Pancreas (tissue), 10 donors: ENCODE data around the gene MKNK2. TPM values are rescaled to one million over a fixed set of nuclear protein-coding genes. Genes with fewer than 3 reads are reported as not detected.
"Not testable (repeated sequence)": the region's sequence is repeated elsewhere in the genome, so short reads cannot be mapped to it uniquely, and the experiment has no call there.

Experiments used
- ATAC-seq, 4 donors: fragments of 200-7000 bp; cut with Tn5 transposase; one replicate each; pipeline versions ENCODE4 v1.8.0 to v1.9.1; 2020; ENCODE audit warnings: mild to moderate bottlenecking in 4 of 4, moderate library complexity in 4 of 4
- DNase-seq, 6 donors: peaks; one replicate each; pipeline ENCODE4 v3.0.0-alpha.2; 2020
- FAIRE-seq: peaks from 2 replicates; lab custom pipeline; 2012; peaks lifted over from hg19 to GRCh38; lab: Jason Lieb, UNC
- H3K27ac ChIP-seq, 4 donors: fragments of 200-600 bp; sonication (generic); 1 replicate in 3 of 4; 2 replicates in 1 of 4; pipeline versions ENCODE4 v1.5.0 to v1.8.0; 2020
- H3K27me3 ChIP-seq, 4 donors: fragments of 200-600 bp; one replicate each; pipeline ENCODE4 v1.8.0; 2021
- H3K36me3 ChIP-seq, 3 donors: fragments of 200-600 bp; sonication (generic) in 1 of 3; one replicate each; pipeline versions ENCODE4 v1.5.0 to v1.8.0; 2020 to 2021
- H3K4me1 ChIP-seq, 3 donors: fragments of 200-600 bp; one replicate each; pipeline ENCODE4 v1.8.0; 2021
- H3K4me3 ChIP-seq, 4 donors: fragments of 200-600 bp; sonication (generic) in 2 of 4; one replicate each; pipeline versions ENCODE4 v1.5.0 to v1.8.0; 2020 to 2021
- H3K9me3 ChIP-seq, 4 donors: fragments of 200-600 bp; one replicate each; pipeline ENCODE4 v1.8.0; 2021
- WGBS, 2 donors: extraction: QIAGEN DNeasy Blood & Tissue Kit; methylation state at CpG; one replicate each; pipeline ENCODE4 v1.1.7; 2013; 5-methylcytosine and 5-hydroxymethylcytosine counted together
- intact Hi-C, 3 donors: fragments of 100-400 bp; cut with DNase I; formaldehyde crosslinking; loops; one replicate each; pipeline versions ENCODE4 v1.11.1 to v1.14.2; 2022
- polyA plus RNA-seq, 2 donors: library from polyadenylated mRNA; stranded (reverse); fragments of 200-250 nt; gene quantifications; one replicate each; pipeline ENCODE4 v1.2.3, GENCODE V29; 2013
- total RNA-seq, 6 donors: library from RNA; stranded (reverse); fragmentation: NEBNext Ultra II Directional in 4 of 6; extraction: Animal tissue kit (Norgen Biotek cat#: 25700) in 4 of 6; gene quantifications; one replicate each; pipeline versions ENCODE4 v1.2.1 to v1.2.4, GENCODE V29; 2021 to 2023
- TF ChIP-seq, protein P1 (sequence below), 4 donors: fragments of 200-600 bp; sonication (generic) in 3 of 4; IDR thresholded peaks; one replicate each; pipeline versions ENCODE4 v1.5.0 to v1.8.0; 2021; ENCODE audit warnings: antibody characterized with exemption in 4 of 4
- donor health status: healthy with polysubstance abuse.
- donor health status: DM: no; HTN: no; CAD: no; lungs with moderate emphysema.
- donor health status: DM: no; HTN: no; CAD: no.
- donor health status: control.
- donor health status: control.
- donor health status: Bipolar disorder and iron deficiency.
- donor health status: DM: yes; HTN: yes; CAD: no.
- donor health status: DM: no; HTN: no; CAD: no.
- donor health status: DM: no; HTN: no; CAD: no.
- donor health status: DM: yes; HTN: yes; CAD: no.

MKNK2 gene
- total and polyA plus RNA-seq, 8 donors: 102 to 446 (median 239) TPM

GRCh38 chr19:2037651-2038255 lies 13.3 kb downstream of the MKNK2 start:
- intact Hi-C loops: no loop called here
- whole genome bisulfite sequencing, 2 donors: 82 to 86% methylated on average over 24 of the region's 24 CpGs
- ATAC-seq: no peak
- peak in 2 of 6 donors; percentile 26 to 54 for DNase-seq
- Histone ChIP-seq H3K36me3 (peaks cover 3 to 30% (median 26%) of the 10 kb centered on the region in 3 donors), H3K4me1 (peaks cover 13 to 22% (median 13%) of the 10 kb centered on the region in 3 donors), H3K27me3 (no peaks in the 10 kb centered on the region), H3K27ac (no peak overlapping the region), H3K9me3 (no peaks in the 10 kb centered on the region), H3K4me3 (no peak overlapping the region)
- FAIRE-seq: no peak
- TF ChIP-seq, protein P1, sequence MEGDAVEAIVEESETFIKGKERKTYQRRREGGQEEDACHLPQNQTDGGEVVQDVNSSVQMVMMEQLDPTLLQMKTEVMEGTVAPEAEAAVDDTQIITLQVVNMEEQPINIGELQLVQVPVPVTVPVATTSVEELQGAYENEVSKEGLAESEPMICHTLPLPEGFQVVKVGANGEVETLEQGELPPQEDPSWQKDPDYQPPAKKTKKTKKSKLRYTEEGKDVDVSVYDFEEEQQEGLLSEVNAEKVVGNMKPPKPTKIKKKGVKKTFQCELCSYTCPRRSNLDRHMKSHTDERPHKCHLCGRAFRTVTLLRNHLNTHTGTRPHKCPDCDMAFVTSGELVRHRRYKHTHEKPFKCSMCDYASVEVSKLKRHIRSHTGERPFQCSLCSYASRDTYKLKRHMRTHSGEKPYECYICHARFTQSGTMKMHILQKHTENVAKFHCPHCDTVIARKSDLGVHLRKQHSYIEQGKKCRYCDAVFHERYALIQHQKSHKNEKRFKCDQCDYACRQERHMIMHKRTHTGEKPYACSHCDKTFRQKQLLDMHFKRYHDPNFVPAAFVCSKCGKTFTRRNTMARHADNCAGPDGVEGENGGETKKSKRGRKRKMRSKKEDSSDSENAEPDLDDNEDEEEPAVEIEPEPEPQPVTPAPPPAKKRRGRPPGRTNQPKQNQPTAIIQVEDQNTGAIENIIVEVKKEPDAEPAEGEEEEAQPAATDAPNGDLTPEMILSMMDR (IDR thresholded peaks at IDR 0.05): no peak

DNA sequence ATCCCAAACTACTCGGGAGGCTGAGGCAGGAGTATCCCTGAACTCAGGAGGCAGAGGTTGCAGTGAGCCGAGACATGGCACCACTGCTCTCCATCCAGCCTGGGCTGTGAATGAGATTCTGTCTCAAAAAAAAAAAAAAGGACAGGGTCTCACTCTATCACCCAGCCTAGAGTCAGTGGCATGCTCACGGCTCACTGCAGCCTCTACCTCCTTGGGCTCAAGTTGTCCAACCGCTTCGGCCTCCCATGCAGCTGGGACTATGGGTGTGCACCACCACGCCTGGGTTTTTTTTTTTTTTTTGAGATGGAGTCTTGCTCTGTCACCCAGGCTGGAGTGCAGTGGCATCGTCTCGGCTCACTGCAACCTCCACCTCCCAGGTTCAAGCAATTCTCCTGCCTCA lies 14.6 kb downstream of the MKNK2 start:
- FAIRE-seq (no peak), DNase-seq (peak in 1 of 6 donors; percentile 33), ATAC-seq (no peak)
- intact Hi-C loops: no loop called here
- H3K36me3 ChIP-seq: peaks cover 3 to 29% (median 26%) of the 10 kb centered on the region in 3 donors
- TF ChIP-seq, protein P1 (IDR thresholded peaks at IDR 0.05): no peak
- peaks cover 11 to 22% (median 12%) of the 10 kb centered on the region in 3 donors for H3K4me1 ChIP-seq
- H3K27ac ChIP-seq: no peak overlapping the region
- no peak overlapping the region for H3K4me3 ChIP-seq
- no peaks in the 10 kb centered on the region for H3K9me3 ChIP-seq
- WGBS, 2 donors: 90 to 91% methylated on average over 8 of the region's 8 CpGs
- no peaks in the 10 kb centered on the region for H3K27me3 ChIP-seq

- peaks cover 8 to 15% (median 8%) of the 10 kb centered on the region in 3 donors for H3K4me1 ChIP-seq
- peaks cover 3 to 21% (median 20%) of the 10 kb centered on the region in 3 donors for H3K36me3 ChIP-seq
- intact Hi-C loops: no loop called here
- 70 to 85% methylated on average over 14 of the region's 14 CpGs for WGBS, 2 donors
- H3K9me3 ChIP-seq: no peaks in the 10 kb centered on the region
- peak in 4 of 6 donors; percentile 26 to 79 (median 48) for DNase-seq
- H3K27ac ChIP-seq: peak overlapping the region in 1 of 4 donors; percentile 25
- FAIRE-seq: no peak
- ATAC-seq: no peak
- TF ChIP-seq, protein P1 (IDR thresholded peaks at IDR 0.05): no peak
- no peaks in the 10 kb centered on the region for H3K27me3 ChIP-seq
- H3K4me3 ChIP-seq: no peak overlapping the region
Measured at GRCh38 chr19:2035590-2035991, 15.5 kb downstream of the MKNK2 start.

- TF ChIP-seq, protein P1 (IDR thresholded peaks at IDR 0.05): no peak
- no peak for FAIRE-seq
- ATAC-seq: peak in 3 of 4 donors; percentile 1 to 19 (median 10)
- Histone ChIP-seq H3K27ac (peak overlapping the region in 2 of 4 donors; percentile 4 to 25), H3K27me3 (no peaks in the 10 kb centered on the region), H3K4me1 (peaks cover 8 to 13% (median 8%) of the 10 kb centered on the region in 3 donors), H3K36me3 (peaks cover 3 to 14% (median 13%) of the 10 kb centered on the region in 3 donors), H3K9me3 (no peaks in the 10 kb centered on the region), H3K4me3 (no peak overlapping the region)
- intact Hi-C loops: no loop called here
- WGBS, 2 donors: 50 to 52% methylated on average over 27 to 34 of the region's 34 CpGs
- peak in 5 of 6 donors; percentile 61 to 87 (median 71) for DNase-seq
Measured at GRCh38 chr19:2034729-2035589, 16.1 kb downstream of the MKNK2 start.

GRCh38 chr19:2034253-2034652 lies 16.8 kb downstream of the MKNK2 start:
- H3K36me3 ChIP-seq, ATAC-seq, H3K9me3 ChIP-seq, DNase-seq, intact Hi-C loops, H3K27me3 ChIP-seq, H3K27ac ChIP-seq, FAIRE-seq, H3K4me3 ChIP-seq: not testable (repeated sequence)
- WGBS, 2 donors: 80% methylated on average over 15 of the region's 15 CpGs
- H3K4me1 ChIP-seq: peaks cover 8 to 13% (median 8%) of the 10 kb centered on the region in 3 donors
